GM19452 (cell line): Measurements from ENCODE around the gene VSIG10L2.
"Not testable (repeated sequence)": the region's sequence is repeated elsewhere in the genome, so short reads cannot be mapped to it uniquely, and the experiment has no call there.

ENCODE experiments used
- ATAC-seq: cut with Tn5 transposase; IDR thresholded peaks from one replicate; pipeline ENCODE4 v1.9.1; 2021; ENCODE audit not compliant: unreplicated experiment

Gene VSIG10L2

DNA sequence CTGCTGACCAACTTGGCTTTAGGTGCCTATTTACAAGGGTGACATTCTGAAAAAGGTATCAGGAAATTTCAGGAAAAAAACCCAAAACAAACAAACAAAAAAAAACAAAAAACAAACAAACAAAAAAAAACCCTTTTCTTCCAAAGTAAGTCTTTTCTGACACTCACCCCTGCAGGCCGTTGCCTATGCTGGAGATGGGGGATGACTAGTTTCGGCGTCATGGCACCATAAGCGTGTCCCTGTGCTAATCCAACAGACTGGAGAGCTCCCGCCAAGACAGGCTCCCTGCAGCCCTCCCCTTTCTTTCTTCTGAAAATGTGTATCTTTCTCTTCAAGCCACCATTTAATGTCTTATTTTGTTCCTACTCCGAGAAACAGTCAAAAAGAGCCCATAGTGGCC is 13.7 kb downstream of the VSIG10L2 start:
- no peak for ATAC-seq

DNA sequence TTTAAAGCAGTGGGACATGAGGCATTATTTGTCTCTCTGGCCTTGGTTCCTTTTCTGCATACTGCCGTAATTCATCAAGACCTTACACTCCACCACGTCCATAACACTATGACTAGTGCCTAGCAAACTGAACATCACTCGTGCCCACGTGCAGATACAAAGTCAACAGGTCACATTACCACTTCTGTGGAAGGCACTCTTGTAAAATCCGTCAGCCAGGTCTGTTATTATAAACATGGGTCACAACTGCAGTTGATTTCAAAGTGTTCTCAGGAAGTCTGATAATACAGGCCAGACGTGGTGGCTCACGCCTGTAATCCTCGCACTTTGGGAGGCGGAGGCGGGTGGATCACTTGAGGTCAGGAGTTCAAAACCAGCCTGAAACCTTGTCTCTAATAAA is 14.1 kb downstream of the VSIG10L2 start:
- ATAC-seq: no peak

DNA sequence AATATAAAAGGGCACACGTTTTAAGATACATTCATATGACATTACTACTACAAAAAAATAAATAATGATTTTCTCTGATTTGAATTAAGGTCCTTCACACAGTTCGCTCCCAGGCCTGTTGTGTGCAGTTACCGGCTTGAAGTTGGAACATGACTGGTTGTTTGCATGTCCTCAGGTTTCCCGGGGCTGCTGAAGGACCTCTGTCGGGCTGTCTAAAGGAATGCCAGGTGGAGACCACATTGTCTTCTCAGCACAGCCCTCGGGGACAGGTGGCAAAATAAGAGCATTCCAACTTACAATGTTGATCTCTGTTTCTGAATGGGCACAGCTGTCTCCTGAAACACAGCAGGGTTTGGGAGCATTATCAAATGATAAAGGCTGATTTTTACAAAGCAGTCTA is 14.9 kb downstream of the VSIG10L2 start:
- no peak for ATAC-seq

GRCh38 chr11:125967515-125967914 is 21.7 kb downstream of the VSIG10L2 start:
- no peak for ATAC-seq

- ATAC-seq: no peak
These were observed 22.5 kb downstream of the VSIG10L2 start for GRCh38 chr11:125968354-125968753.

- no peak for ATAC-seq
These were observed 25.8 kb downstream of the VSIG10L2 start for GRCh38 chr11:125971618-125972017.

DNA sequence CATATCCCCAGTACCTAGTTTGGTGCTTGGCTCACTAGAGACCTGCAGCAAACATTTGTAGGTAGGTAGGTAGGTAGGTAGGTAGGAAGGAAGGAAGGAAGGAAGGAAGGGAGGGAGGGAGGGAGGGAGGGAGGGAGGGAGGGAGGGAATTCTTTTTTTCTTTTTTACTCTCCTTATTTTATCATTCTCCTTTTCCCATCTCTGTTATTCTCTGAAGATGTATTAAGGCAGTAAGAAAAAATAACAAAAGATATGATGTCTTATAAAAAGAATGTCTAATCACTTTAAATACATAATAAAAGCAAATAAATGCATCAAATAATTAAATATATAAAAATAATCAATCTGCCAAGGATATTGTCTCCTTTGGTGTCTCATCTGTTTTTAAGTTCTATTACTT is 28.4 kb downstream of the VSIG10L2 start:
- ATAC-seq: no peak

DNA sequence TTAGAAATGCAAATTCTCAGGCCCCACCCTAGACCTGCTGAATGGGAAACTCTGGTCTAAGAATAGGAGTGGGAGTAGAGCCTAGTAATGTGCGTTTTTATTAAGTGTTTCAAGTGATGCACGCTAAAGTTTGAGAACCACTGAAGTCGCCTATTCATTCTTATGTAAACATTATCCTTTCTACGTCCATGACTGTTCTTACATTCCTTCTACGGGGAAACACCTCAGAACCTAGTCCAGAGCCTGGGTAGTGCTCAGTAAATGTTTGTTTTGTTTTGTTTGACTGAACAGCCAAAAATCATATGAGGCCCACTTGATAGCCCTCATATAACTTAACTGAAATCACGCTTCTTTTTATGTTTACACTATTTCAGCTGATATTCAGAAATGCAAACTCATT is 29.8 kb downstream of the VSIG10L2 start:
- no peak for ATAC-seq

- ATAC-seq: no peak
These were observed 30.3 kb downstream of the VSIG10L2 start for GRCh38 chr11:125976156-125976555.

- no peak for ATAC-seq
These were observed 31.5 kb downstream of the VSIG10L2 start for GRCh38 chr11:125977333-125977732.

DNA sequence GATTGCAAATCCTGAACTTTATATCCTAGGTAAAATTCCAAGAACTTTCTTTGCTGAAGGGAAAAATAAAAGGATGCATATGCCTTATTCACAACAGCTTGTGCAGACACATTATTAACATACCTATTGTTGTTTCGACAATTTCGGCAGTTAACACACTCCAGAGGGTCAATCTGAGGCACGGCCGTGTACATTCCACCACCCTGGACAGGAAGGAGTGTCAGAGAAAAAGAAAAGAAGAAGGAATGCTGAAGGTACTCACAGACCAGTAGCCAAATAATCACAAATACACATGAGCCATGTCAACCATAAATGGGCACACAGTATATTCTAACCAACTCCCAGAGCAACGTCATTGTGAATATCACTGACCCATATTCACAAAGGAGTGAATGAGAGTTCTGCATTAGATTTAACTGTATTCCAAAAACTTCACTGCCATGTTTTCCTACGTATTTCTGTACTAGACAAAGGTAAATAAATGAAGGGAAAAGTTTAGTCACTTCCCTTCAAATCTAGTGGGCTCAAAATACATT is 32.4 kb downstream of the VSIG10L2 start:
- ATAC-seq: no peak

DNA sequence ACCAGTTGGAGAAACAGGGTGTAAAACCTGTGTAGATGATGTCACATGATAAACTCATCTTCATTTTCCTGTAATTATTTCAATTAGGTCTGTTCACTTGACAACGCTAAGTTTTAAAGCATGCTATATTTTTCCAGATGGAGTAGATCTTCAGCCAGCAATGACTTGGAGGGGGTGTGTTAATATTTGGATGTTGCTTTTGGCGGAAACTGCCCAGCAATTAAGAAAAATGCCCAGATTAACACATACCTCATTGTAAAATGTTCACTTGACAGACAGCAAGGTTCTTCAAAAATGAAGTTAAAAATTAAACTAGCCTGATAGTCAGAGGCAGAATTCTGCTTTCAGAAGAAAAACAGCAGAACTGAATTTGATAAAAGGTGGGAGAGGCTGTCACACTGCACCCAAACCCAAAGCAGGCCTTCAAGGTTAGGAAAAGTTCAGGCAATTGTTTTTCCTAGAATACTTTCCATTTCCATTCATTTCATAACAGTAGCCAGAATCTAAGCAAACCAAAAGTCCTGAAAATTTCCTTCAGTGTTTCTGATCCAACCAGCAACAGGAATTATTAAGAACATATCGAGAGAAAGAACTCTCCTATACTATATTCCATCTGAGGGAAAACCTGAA is 33.0 kb downstream of the VSIG10L2 start:
- ATAC-seq: no peak

- ATAC-seq: no peak
These were observed 33.7 kb downstream of the VSIG10L2 start for GRCh38 chr11:125979511-125979910.

GRCh38 chr11:125980436-125980835 is 34.6 kb downstream of the VSIG10L2 start:
- no peak for ATAC-seq

GRCh38 chr11:125982348-125982730 is 36.5 kb downstream of the VSIG10L2 start:
- no peak for ATAC-seq

GRCh38 chr11:125985956-125986355 is 40.1 kb downstream of the VSIG10L2 start:
- not testable (repeated sequence) for ATAC-seq

- no peak for ATAC-seq
These were observed 41.3 kb downstream of the VSIG10L2 start for GRCh38 chr11:125987066-125987641.

DNA sequence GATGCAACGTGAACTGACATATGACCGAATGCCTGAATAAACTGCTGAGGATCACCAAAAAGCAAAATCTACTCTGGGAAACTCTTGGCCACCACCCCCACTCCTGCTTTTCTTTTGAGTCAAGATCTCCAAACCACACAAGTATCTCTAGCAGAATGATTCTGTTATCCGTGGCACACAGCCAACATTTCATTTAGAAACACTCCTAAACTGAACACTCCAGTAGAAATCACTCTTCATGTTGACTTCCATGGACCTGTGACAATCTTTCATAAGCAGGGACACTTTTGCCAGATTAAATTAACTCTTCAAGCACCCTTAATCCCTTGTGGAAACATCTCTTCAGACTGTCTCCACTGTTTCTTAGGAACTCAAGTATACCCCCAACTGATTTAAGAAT is 44.4 kb downstream of the VSIG10L2 start:
- ATAC-seq: no peak

- no peak for ATAC-seq
These were observed 47.0 kb downstream of the VSIG10L2 start for GRCh38 chr11:125992893-125993292.

- ATAC-seq: no peak
These were observed 48.7 kb downstream of the VSIG10L2 start for GRCh38 chr11:125994509-125994908.

DNA sequence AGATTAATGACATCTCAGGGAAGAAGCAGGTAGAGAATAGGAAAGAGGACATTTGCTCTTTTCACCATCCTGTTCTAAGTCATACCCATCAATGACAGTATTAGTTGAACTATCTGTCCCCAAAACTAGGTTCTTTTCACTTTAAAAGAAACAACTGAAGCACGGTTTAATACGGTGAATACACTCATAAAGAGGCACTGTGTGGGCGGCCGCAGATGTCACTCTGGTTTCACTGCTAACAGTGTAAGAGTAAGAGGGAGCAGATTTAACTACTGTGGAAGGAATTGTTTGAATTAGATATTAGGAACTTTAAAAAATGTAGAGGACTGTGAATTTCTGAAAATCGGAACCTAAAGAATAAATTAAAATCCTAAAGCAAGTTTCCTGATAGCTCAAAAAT is 49.5 kb downstream of the VSIG10L2 start:
- ATAC-seq: no peak

DNA sequence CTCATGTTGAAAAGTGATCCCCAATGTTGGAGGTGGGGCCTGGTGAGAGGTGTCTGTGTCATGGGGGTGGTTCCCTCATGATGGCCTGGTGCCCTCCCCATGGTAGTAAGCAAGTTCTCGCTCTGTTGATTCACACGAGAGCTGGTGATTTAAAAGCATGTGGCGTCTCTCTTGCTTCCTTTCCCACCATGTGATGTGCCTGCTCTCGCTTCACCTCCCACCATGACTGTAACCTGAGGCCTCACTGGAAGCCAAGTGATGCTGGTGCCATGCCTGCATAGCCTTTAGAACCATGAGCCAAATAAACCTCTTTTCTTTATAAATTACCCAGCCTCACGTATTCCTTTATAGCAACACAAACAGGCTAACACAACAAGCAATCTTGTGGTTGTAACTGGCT is 52.4 kb downstream of the VSIG10L2 start:
- no peak for ATAC-seq
